ENCODE results near the gene KIF5C. TPM values are rescaled to one million over a fixed set of nuclear protein-coding genes. Genes with fewer than 3 reads are reported as not detected.

KIF5C gene
- total and polyA plus RNA-seq, 2 experiments from 2014 or later = 0.11 to 0.19 TPM

DNA sequence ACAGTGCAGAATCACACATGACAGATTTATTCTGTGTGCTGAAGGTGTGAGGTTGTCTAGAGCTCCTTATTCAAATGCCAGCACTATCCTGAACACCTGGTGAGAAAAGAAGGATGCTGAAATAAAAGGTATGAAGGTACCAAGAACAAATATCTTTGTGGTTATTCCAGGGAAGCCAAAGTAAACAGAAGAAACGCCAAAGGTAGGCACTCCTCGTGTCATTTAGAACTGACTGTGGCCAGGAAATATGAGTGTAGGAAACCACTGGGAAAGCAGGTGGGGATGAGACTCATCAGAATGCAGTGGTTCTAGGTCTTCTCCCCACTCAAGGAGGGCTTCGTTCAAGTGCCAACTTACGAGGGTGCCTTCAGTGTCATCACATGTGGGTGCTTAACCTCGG is 80.8 kb downstream of the KIF5C start:
- Histone ChIP-seq H4K20me1 (ENCODE audit: insufficient read depth) (no peaks in the 10 kb centered on the region), H3K9me3 (ENCODE audit: low read depth) (no peaks in the 10 kb centered on the region), H3K4me3 (no peak overlapping the region), H2AFZ (no peak overlapping the region), H3K4me1 (ENCODE audit: insufficient read depth) (no peaks in the 10 kb centered on the region), H3K27me3 (replicated peaks; ENCODE audit: insufficient read depth) (no peaks in the 10 kb centered on the region; the same call in 1 of the 2 replicates), H3K4me2 (ENCODE audit: unreplicated experiment) (no peak overlapping the region), H3K27ac (no peak overlapping the region), H3K9ac (no peak overlapping the region), H3F3A (ENCODE audit: insufficient read depth) (no peaks in the 10 kb centered on the region), H3K36me3 (ENCODE audit: low read depth) (no peaks in the 10 kb centered on the region), H3K79me2 (ENCODE audit: insufficient read depth) (no peaks in the 10 kb centered on the region), H3K9me2 (ENCODE audit: insufficient read depth) (no peaks in the 10 kb centered on the region)
- no peak for DNase-seq
- in situ Hi-C loops (cut with MboI) = no loop called here
- 43 to 45% methylated on average over 5 of the region's 5 CpGs for WGBS, 2 experiments (ENCODE audit: low coverage in 1 of 2, low lambda C conversion rate in 2 of 2, missing lambda C conversion rate in 2 of 2)
- TF ChIP-seq EZH2 (IDR thresholded peaks at IDR 0.05; ENCODE audit: insufficient read depth, poor library complexity, severe bottlenecking) (no peak), EZH2phosphoT487 (IDR thresholded peaks at IDR 0.05; ENCODE audit: insufficient read depth, low read depth) (no peak)

DNA sequence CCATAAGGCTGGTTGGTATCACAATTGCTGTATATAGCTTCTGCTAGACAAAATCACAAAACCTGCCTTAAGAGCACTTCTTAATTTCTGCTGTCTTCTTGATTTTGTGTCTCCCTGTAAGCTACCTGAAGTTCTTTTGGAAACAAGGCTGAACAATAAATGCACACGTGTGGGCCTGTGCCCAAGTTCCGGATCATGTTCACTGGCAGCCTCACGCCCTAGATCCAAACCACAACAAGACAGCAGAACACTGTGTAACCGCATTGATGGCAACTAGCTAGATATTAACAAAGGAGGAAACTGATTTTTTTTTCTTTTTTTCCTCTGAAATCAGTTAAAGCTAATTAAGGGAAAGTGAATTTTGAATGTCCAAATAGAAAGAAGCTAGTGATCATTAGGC is 82.0 kb downstream of the KIF5C start:
- H3K27ac ChIP-seq = no peak overlapping the region
- no peak for DNase-seq
- in situ Hi-C loops (cut with MboI) = no loop called here
- H3K4me1 ChIP-seq (ENCODE audit: insufficient read depth) = no peaks in the 10 kb centered on the region
- H3K79me2 ChIP-seq (ENCODE audit: insufficient read depth) = no peaks in the 10 kb centered on the region
- no peak overlapping the region for H3K4me2 ChIP-seq (ENCODE audit: unreplicated experiment)
- H3K9ac ChIP-seq = no peak overlapping the region
- H4K20me1 ChIP-seq (ENCODE audit: insufficient read depth) = no peaks in the 10 kb centered on the region
- no peaks in the 10 kb centered on the region; the same call in 1 of the 2 replicates for H3K27me3 ChIP-seq (replicated peaks; ENCODE audit: insufficient read depth)
- no peaks in the 10 kb centered on the region for H3F3A ChIP-seq (ENCODE audit: insufficient read depth)
- no peak overlapping the region for H2AFZ ChIP-seq
- TF ChIP-seq EZH2phosphoT487 (IDR thresholded peaks at IDR 0.05; ENCODE audit: insufficient read depth, low read depth) = no peak
- TF ChIP-seq EZH2 (IDR thresholded peaks at IDR 0.05; ENCODE audit: insufficient read depth, poor library complexity, severe bottlenecking) = no peak
- no peak overlapping the region for H3K4me3 ChIP-seq
- 33 to 36% methylated on average over 4 of the region's 4 CpGs for WGBS, 2 experiments (ENCODE audit: low coverage in 1 of 2, low lambda C conversion rate in 2 of 2, missing lambda C conversion rate in 2 of 2)
- H3K9me2 ChIP-seq (ENCODE audit: insufficient read depth) = no peaks in the 10 kb centered on the region
- no peaks in the 10 kb centered on the region for H3K9me3 ChIP-seq (ENCODE audit: low read depth)
- no peaks in the 10 kb centered on the region for H3K36me3 ChIP-seq (ENCODE audit: low read depth)

DNA sequence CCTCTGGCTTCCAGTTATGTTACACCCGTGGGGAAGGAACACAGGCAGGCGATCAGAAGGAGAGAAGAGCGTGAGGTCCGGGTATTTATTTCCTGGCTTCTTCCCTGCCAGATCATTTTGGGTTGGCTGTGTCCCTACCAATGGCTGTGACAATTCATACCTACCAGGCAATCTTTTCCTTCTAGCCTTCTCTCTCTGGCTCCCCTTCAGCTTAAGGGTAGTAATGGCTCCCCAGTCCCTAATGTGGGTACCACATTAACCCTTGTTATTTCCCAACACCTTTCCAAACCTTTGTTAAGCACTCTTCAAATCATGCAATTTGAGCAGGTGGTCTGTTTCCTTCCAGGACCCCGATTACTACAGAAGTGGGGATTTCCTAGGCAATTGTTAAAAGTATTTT is 84.7 kb downstream of the KIF5C start:
- WGBS, 2 experiments (ENCODE audit: low coverage in 1 of 2, low lambda C conversion rate in 2 of 2, missing lambda C conversion rate in 2 of 2) = 65 to 72% methylated on average over 5 of the region's 5 CpGs
- in situ Hi-C loops (cut with MboI) = no loop called here

DNA sequence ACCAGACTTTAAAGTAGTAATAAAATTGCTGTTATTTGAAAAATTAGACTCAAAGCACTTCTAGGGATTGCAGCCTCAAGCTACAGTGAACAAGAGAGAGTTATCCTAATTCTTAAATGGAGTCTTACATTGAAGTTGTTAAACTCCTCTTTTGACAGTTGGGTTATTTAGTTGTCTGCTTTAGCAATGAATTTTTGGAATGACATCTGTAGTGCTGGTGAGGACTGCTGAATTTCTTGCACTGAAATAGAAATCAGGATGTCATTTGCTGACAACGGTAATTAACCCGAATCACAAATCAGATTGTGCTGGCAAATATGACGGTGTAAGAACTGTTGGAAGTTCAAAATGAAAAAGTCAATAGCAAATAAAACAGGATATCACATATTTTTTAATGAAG is 85.5 kb downstream of the KIF5C start:
- Histone ChIP-seq H3K27ac (no peak overlapping the region), H2AFZ (no peak overlapping the region), H3K9ac (no peak overlapping the region), H3K27me3 (replicated peaks; ENCODE audit: insufficient read depth) (no peaks in the 10 kb centered on the region; the same call in 1 of the 2 replicates), H3K79me2 (ENCODE audit: insufficient read depth) (no peaks in the 10 kb centered on the region), H3K9me2 (ENCODE audit: insufficient read depth) (no peaks in the 10 kb centered on the region), H3K36me3 (ENCODE audit: low read depth) (no peaks in the 10 kb centered on the region), H4K20me1 (ENCODE audit: insufficient read depth) (no peaks in the 10 kb centered on the region), H3F3A (ENCODE audit: insufficient read depth) (no peaks in the 10 kb centered on the region), H3K9me3 (ENCODE audit: low read depth) (no peaks in the 10 kb centered on the region), H3K4me2 (ENCODE audit: unreplicated experiment) (no peak overlapping the region), H3K4me3 (no peak overlapping the region), H3K4me1 (ENCODE audit: insufficient read depth) (no peaks in the 10 kb centered on the region)
- DNase-seq = no peak
- WGBS, 2 experiments (ENCODE audit: low coverage in 1 of 2, low lambda C conversion rate in 2 of 2, missing lambda C conversion rate in 2 of 2) = 53 to 60% methylated on average over 3 of the region's 3 CpGs
- in situ Hi-C loops (cut with MboI) = no loop called here
- TF ChIP-seq EZH2 (IDR thresholded peaks at IDR 0.05; ENCODE audit: insufficient read depth, poor library complexity, severe bottlenecking) = no peak
- no peak for TF ChIP-seq EZH2phosphoT487 (IDR thresholded peaks at IDR 0.05; ENCODE audit: insufficient read depth, low read depth)

More for the DNA sequence above, 84.7 kb downstream of the KIF5C start:
- H3K36me3 ChIP-seq (ENCODE audit: low read depth) = no peaks in the 10 kb centered on the region
- no peaks in the 10 kb centered on the region for H3F3A ChIP-seq (ENCODE audit: insufficient read depth)
- H3K27me3 ChIP-seq (replicated peaks; ENCODE audit: insufficient read depth) = no peaks in the 10 kb centered on the region; the same call in 1 of the 2 replicates
- H3K4me2 ChIP-seq (ENCODE audit: unreplicated experiment) = no peak overlapping the region
- no peak overlapping the region for H2AFZ ChIP-seq
- no peak overlapping the region for H3K27ac ChIP-seq
- TF ChIP-seq EZH2 (IDR thresholded peaks at IDR 0.05; ENCODE audit: insufficient read depth, poor library complexity, severe bottlenecking) = no peak
- no peak for TF ChIP-seq EZH2phosphoT487 (IDR thresholded peaks at IDR 0.05; ENCODE audit: insufficient read depth, low read depth)
- no peak overlapping the region for H3K9ac ChIP-seq
- no peaks in the 10 kb centered on the region for H3K79me2 ChIP-seq (ENCODE audit: insufficient read depth)
- DNase-seq = no peak
- no peaks in the 10 kb centered on the region for H3K9me2 ChIP-seq (ENCODE audit: insufficient read depth)
- no peak overlapping the region for H3K4me3 ChIP-seq
- H4K20me1 ChIP-seq (ENCODE audit: insufficient read depth) = no peaks in the 10 kb centered on the region
- no peaks in the 10 kb centered on the region for H3K4me1 ChIP-seq (ENCODE audit: insufficient read depth)
- H3K9me3 ChIP-seq (ENCODE audit: low read depth) = no peaks in the 10 kb centered on the region

DNA sequence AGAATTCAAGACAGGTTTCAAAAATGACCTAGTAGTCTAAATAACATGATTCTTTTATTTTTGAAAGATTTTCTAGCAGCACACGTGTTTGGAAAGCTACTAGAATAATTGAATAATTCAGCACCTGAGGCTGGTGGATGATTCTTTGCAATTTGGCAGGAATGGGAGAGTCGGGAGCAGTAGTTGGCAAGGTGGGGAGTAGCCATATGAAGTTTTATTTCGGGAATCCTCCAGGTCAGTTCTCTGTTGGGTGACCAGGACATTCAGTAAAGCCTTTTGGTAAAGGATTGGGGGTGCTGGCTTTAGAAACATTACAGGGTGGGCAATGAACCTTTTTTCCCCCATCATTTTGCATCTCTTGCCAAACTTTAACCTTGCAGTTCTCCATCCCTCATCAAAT is 88.4 kb downstream of the KIF5C start:
- in situ Hi-C loops (cut with MboI) = no loop called here
- no peak overlapping the region for H3K9ac ChIP-seq
- H3K4me3 ChIP-seq = no peak overlapping the region
- H3K4me2 ChIP-seq (ENCODE audit: unreplicated experiment) = no peak overlapping the region
- no peak for DNase-seq
- WGBS, 2 experiments (ENCODE audit: low coverage in 1 of 2, low lambda C conversion rate in 2 of 2, missing lambda C conversion rate in 2 of 2) = 45 to 47% methylated on average over 3 of the region's 3 CpGs
- no peaks in the 10 kb centered on the region for H3K36me3 ChIP-seq (ENCODE audit: low read depth)
- TF ChIP-seq EZH2 (IDR thresholded peaks at IDR 0.05; ENCODE audit: insufficient read depth, poor library complexity, severe bottlenecking) (no peak), EZH2phosphoT487 (IDR thresholded peaks at IDR 0.05; ENCODE audit: insufficient read depth, low read depth) (no peak)
- no peak overlapping the region for H2AFZ ChIP-seq
- no peaks in the 10 kb centered on the region; the same call in 1 of the 2 replicates for H3K27me3 ChIP-seq (replicated peaks; ENCODE audit: insufficient read depth)
- H3K4me1 ChIP-seq (ENCODE audit: insufficient read depth) = no peaks in the 10 kb centered on the region
- H3F3A ChIP-seq (ENCODE audit: insufficient read depth) = no peaks in the 10 kb centered on the region
- H3K9me2 ChIP-seq (ENCODE audit: insufficient read depth) = no peaks in the 10 kb centered on the region
- no peak overlapping the region for H3K27ac ChIP-seq
- no peaks in the 10 kb centered on the region for H3K9me3 ChIP-seq (ENCODE audit: low read depth)
- H3K79me2 ChIP-seq (ENCODE audit: insufficient read depth) = no peaks in the 10 kb centered on the region
- no peaks in the 10 kb centered on the region for H4K20me1 ChIP-seq (ENCODE audit: insufficient read depth)

Data from GM23248 (cell line).